HG03139 (cell line): ENCODE measurements around the gene IZUMO4.
"Not testable (repeated sequence)": the region's sequence is repeated elsewhere in the genome, so short reads cannot be mapped to it uniquely, and the experiment has no call there.

Source experiments
- ATAC-seq: cut with Tn5 transposase; IDR thresholded peaks from one replicate; pipeline ENCODE4 v1.9.1; 2021; ENCODE audit not compliant: unreplicated experiment

IZUMO4 gene

DNA sequence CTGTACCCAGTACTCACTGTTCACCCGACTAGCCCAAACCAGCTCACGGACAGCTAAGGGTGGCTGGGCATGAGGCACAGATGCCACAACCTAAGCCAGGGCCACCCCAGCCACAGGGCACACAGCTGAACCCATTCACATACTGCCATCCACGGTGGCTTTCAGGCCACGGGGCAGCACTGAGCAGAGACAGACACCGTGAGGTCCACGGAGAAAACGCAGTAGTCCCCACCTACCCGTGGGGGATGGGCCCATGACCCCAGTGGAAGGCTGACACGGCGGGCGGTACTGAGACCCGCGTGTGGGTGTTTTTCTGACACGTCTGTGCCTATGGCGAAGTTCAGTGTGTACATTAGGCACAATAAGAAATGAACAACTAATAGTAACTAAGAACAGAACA is 25.5 kb downstream of the IZUMO4 start:
- no peak for ATAC-seq

DNA sequence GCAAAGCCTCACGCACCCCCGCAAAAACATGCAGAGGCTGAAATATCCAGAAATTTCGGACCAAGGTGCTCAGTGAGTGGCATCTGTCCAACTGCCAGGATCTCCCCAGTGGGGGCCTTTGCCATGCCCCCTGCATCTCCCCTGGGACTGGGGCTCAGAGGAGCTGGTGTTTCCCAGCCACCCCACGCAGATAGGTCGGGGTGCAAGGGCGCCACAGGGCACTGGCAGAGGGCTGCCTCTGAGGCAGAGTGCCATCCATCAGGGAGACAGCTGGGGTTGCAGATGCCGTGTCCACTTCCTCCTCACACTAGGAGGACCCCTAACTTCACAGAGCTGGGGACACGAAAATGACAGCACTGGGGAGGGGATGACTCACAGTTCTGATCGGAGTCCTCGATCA is 26.3 kb downstream of the IZUMO4 start:
- ATAC-seq, result no peak

DNA sequence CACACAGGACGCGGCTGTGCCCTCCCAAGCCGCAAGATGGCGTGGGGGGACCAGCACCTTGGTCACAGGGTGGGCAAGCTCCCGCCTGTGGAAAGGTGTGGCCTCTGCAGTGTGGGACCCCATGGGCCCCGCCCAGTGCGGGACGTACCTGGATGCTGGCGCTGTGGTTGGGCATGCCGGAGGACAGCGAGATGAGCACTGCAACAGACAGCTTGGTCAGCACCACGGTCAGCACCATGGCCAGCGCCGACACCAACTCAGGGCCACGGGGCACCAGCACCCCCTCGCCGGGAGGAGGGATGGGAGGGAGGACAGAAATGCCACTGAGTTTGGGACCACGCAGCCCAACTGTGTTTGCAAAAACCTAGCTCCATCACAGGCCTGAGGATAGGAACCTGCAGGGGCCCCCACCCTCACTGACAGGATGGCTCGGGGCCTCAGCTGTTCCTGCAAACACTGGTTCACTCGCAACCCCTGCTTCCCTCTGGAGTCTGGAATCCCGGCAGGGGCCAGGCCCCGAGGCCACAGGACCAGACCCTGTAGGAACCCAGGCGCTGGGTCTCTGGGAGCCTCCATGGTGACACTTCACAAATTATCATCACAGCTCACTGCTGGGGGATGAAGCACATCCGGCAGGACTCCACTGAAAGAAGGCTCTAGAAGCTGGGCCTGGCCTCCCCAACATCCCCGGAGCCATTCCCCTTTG is 27.1 kb downstream of the IZUMO4 start:
- ATAC-seq, result no peak

DNA sequence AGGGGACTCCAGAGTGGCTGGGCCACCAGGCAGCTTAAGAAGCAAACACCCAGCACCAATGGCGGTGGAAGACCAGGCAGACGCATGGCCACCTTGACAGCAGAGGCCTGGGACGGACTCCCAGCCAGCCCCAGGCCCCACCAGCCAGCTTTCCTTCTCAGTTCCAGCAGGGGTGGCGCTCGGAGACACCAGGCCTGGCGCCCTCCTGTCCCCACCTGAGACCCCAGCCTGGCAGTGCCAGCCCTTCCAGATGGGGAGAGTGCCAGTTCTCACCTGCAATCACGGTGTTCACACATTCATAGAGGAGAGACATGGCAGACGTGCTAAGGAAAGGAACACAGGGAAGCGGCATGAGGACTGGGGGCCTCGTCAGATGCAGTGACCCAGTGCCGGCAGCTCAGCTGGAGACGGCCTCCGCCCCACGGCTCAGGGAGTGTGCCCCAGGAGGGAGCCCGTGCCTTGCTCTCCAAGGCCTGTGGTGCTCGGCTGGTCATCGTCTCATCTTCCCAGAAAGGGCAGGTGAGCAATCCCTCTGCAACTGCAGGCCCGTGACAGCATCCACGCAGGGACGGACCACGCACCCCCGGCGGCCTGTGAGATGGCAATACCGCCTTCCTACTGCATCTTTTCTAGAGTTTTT is 30.3 kb downstream of the IZUMO4 start:
- no peak for ATAC-seq

DNA sequence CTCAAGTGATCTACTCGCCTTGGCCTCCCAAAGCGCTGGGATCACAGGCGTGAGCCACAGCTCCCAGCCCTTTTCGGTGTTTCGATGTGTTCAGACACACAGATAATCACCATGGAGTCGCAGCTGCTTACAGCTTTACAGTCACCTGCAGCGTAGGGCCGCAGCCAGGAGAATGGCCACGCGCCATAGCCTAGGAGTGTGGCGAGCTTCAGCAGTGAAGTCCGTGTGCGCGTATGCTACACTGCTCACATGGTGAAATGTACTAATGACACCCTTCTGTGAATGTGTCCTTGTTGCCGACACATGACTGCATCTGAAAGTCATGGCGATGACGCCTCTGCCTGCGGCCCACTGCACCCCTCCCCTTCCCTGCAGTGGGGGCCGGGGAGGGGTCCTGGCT is 31.0 kb downstream of the IZUMO4 start:
- no peak for ATAC-seq

DNA sequence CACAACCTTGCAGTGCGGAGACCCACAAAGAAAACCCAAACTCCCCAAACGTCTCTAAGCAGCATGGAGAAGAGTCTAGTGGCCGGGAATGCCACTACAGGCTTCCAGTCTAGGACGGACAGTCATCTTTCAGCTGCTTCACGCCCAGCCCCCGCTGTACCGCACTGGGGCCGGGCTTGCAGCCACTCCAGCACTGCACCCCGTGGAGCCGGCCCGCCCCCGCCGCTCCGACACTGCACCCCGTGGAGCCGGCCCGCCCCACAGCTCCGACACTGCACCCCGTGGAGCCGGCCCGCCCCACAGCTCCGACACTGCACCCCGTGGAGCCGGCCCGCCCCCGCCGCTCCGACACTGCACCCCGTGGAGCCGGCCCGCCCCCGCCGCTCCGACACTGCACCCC is 31.5 kb downstream of the IZUMO4 start:
- ATAC-seq, result not testable (repeated sequence)

DNA sequence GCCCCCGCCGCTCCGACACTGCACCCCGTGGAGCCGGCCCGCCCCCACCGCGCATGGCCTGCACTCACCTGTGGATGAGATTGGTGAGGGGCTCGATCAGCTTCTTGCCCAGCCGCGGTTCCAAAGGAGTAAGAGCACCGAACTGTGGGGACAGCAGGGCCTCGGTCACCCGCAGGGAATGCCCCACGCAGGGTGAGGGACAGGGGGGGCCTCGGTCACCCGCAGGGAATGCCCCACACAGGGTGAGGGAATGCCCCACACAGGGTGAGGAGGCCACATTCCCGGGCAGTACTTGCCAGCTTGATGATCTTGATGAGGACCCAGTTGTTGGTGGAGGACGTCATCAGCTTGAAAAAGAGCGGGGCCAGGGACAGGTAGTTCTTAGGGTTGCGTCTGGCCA is 32.3 kb downstream of the IZUMO4 start:
- ATAC-seq, result no peak

DNA sequence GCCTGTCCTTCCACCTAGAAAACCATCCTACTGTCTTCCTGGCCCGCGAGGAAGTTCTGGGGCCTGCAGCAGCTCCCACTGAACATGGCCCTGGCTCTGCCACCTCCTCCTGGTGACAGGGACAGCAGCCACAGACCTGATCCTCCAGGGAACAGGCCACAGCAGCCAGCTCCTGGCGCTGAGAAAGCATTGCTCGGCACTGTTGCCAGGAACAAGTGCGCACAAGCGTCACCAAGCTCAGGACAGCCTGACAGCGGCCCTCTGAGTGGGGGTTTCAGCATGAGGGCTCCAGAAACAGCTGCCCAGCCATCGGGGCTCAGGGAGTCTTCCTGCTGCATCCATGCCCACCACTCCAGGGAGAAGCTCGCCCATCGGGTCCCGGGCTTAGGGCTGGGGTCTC is 32.8 kb downstream of the IZUMO4 start:
- ATAC-seq, result no peak

DNA sequence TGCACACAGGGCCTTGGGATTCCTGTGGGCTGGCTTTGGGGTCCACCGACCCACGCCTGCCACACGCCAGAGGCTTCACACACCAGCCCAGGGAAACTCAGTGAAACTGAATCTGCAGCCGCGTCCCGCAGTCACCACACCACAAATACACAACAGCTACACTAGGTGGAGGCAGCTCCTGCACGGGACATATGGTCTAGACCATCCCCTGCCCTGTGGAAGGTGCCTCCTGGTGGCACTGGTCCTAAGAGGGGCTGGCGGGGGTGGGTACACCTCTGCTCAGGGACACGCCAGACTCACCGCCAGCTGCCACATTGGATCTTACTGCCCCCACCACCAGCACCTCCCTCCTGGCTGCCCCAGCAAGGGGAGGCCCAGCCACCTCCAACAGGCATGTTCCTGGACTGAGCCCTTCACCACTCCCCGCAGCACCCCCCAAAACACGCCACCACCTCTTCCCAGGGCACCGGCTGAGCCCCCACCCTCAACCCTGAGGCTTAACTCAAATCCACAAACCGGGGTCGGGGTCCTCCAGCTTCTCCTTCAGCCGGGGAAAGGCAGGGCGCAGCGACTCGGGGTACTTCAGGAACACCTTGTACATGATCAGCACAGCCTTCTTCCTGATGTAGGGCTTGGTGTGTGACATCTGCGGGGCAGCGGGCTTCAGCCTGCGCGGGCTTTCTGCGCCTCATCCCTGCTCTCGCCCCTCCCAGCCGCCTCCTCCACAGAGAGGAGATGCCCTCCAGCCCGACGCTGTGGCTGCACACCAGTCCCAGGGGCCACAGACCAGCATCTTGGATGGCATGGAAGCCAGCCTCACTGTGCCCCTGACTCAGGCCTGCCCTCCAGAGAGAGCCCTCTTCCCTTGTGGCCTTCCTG is 33.4 kb downstream of the IZUMO4 start:
- no peak for ATAC-seq

DNA sequence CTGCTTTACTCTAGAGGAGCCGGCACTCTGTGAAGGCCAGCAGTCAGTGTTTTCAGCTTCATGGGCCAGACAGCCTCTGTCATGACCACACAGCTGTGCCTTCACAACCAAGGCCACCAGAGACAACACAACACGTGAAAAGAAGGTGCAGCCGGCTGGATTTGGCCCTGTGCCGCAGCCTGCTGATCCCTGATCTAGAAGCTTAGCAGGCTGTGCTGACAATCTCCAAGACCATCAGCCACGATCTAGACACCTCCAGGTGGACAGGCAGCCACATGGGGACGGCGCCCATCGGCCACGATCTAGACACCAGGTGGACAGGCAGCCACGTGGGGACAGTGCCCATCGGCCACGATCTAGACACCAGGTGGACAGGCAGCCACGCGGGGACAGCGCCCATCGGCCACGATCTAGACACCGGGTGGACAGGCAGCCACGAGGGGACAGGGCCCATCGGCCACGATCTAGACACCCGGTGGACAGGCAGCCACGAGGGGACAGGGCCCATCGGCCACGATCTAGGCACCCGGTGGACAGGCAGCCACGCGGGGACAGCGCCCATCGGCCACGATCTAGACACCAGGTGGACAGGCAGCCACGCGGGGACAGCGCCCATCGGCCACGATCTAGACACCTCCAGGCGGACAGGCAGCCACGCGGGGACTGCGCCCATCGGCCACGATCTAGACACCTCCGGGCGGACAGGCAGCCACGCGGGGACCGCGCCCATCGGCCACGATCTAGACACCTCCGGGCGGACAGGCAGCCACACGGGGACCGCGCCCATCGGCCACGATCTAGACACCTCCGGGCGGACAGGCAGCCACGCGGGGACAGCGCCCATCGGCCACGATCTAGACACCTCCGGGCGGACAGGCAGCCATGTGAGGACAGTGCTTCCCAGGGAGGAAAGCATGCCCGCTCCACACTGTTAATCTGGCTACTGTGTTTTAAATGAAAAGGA is 34.6 kb downstream of the IZUMO4 start:
- ATAC-seq, result not testable (repeated sequence)

DNA sequence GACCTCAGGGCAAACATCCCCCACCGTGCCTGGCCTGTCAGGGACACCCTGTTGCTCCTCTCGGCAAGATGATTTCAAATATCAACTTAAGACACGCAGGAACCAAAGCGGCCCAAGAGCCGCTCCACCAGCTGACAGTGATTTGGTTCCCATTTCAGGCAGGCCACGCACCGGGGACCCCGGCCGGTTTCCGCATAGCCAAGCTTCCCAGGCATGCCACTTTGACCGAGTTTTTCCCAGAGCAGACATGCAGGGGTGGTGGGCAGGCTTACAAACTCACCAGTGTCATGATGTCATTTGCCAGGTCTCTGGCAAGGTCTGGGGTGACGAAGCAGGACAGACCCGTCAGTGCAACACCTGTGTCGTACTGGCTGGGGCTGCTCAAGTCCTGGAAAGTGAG is 35.5 kb downstream of the IZUMO4 start:
- no peak for ATAC-seq

DNA sequence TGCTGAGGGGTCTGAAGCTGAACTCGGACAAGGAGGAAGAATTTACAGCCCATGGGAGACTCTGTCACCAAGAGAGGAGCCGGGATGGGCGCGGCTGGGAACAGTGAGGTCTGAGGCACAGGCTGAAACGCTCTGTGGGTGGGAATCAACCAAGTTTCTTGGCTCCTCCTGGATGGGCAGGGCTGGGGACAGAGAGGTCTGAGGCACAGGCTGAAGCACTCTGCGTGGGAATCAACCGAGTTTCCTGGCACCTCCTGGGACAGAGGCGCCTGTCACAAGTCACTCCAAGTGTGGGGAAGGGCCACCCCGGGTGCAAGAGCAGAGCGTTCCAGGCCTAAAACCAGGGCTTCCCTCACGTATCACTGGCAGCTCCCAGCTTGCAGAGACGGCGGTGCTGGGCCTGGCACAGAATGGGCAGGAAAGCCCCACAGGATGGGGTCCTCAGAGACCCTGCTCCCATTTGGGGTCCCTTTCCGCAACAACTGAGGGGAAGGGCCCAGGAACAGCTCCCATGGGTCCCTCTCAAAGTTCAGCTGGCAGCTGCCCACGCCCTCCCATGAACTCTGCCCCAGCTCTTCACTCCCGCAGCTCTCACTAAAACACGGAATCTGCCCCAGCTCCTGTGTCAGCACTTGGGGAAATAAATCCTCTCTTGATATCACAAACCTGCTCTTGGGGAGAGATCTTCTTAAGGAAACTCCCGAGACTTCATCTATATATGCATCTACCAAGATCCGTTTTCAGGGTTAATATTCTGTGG is 36.2 kb downstream of the IZUMO4 start:
- no peak for ATAC-seq

DNA sequence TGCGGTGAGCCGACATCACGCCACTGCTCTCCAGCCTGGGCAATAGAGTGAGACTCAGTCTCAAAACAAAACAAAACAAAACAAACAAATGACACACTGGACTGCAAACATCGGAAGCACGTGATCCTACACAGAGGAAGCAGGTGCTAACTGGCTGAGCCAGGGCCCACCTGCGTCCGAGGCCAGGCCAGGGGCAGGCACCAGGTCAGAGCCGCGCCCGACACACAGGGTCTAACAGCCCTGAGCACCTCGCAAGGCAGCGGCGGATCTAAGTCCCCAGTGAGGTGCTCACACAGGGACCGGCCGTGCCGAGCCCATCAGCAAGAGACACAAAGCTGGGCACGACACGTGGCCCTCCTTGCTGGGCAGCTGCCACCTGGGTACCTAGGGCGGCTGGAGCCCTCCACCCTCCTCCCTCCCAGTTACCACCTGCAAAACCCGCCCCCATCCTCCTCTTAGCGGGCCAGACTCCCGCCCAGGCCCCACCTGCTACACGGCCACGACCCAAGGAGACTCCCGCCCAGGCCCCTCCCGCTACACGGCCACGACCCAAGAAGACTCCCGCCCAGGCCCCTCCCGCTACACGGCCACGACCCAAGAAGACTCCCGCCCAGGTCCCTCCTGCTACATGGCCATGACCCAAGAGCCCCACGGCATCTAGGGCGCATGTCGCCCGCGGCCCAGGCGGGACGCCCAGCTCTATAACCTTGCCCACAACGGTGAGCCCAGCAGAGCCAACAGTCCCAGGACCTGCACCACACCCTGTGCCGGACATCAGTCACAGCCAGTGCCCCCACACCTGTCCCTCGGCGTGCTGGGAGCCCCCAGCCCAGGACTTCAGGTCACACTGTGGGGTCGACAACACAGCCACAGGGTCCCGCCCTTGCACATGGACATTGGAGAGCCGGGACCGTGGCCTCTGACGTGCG is 39.0 kb downstream of the IZUMO4 start:
- ATAC-seq, result no peak

DNA sequence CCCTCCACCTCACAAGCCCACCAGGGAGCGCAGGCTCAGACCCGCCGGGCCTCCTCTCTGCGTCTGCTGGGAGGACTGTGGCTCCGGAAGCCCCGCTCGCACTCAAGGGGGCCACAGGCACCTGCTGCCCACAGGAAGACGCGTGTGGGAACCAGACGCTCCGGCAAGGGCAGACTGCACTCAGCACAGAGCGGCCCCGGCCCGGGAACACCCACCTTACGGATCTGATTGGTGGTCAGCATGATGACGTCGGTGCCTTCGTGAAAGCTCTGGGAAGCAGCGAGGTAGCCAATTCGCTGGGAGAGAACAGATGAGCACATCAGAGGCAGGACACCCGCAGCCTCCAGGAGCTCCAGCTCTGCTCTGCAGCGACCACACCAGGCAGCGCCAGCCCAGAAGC is 40.1 kb downstream of the IZUMO4 start:
- no peak for ATAC-seq

DNA sequence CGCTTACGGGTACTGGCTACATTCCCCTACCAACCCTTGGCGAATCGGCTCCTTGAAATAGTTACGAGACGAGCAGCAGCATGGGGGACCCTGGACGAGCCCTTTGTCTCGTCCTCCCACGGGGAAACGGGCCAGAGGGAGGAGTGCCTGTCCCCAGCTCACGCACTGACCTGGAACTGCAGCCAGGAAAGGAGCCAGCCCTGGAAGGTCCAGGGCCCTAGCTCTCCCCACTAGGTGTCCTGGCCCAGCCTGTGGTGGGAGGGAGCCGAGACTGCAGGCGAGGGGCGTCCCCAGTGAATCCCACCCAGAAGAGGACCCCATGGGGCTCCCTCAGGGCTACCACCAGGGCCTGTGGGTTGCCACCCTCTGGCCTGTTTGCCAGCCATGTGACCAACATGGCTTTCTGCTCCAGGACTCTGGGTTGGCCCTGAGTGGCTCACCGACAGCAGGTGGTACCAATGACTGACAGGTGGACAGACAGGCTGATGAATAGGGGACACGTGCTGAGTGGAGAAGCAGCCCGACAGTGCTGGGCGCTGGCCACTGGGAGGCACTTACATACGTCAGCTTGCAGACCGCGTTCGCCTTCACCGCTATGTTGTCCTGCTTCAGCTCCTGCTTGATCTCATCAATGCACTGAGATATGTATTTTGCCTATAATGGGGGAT is 41.5 kb downstream of the IZUMO4 start:
- no peak for ATAC-seq

DNA sequence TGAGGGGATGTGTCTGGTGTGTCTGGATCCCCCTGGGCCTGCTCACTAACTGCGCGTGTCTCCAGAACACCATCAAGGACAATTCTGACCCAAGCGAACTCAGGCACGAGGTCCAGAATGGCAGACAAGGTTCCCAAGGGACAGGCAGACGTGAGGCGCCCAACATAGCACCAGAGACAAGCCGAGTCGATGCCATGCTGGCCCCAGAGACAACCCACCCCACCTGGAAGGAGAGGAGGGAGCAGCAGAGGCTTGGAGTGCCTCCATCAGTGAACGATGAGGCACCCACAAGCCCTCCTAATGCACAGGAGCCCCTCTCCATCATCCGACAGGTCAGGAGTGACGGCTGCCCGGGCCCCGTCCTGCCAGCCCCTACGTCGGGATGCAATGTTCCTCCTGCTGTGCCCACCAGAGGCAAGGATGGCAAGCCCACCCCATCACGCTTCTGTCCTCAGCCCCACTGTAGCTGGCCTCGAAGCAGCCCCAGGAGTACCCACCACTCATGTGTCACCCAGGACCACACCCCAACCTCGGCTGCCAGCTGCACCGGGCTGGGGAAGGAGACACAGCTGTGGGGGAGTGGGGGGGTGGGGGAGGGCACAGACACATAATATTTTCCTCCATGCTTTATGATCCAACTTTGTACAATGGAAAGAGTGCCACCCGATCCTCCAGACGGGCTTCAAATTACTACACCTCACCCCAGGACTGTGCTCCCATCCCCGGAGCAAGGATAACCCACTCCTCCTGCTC is 42.8 kb downstream of the IZUMO4 start:
- no peak for ATAC-seq

DNA sequence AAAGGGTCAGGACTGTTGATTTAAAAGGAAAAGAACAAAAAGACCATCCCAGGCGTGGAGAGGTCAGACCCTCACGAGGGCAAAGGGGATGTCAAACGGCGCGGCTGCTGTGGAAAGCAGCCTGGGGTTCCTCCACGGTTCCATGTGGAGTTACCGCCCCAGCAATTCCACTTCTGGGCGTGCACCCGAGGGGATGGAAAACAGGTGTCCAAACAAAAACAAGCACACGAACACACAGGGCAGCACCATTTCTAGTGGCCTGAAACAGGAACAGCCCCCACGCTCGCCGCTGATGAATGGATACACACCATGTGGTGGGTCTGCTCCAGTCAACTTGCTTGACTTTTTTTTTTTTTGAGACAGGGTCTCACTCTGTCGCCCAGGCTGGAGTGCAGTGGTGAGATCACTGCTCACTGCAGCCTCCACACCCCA is 43.4 kb downstream of the IZUMO4 start:
- no peak for ATAC-seq
